ENCODE data around the gene MYBPC2.
A peak's percentile ranks its signal among the peaks of the same experiment; 100 is the strongest.
"Not testable (repeated sequence)": the region's sequence is repeated elsewhere in the genome, so short reads cannot be mapped to it uniquely, and the experiment has no call there.

Gene MYBPC2

GRCh38 chr19:50461066-50461875 is 28.6 kb downstream of the MYBPC2 start:
- DNase-seq: peak; percentile 35 to 51

- no peak for DNase-seq
These were observed 30.3 kb downstream of the MYBPC2 start for GRCh38 chr19:50462970-50463369.

DNA sequence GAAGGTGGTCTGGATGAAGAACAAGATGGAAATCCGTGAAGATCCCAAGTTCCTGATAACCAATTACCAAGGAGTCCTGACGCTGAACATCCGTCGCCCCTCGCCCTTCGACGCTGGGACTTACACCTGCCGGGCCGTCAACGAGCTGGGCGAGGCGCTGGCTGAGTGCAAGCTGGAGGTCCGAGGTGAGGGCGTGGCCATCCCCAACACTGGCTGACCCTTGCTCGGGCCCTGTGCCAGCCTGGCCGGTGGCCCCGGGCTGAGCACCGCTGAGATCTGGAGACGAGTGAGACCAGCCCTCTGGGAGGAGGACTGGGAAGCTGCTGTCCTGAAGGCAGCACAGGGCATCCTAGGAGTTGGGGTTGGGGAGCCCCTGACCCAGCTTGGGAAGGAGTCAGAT is 31.7 kb downstream of the MYBPC2 start:
- DNase-seq: no peak

- no peak for DNase-seq
These were observed 32.3 kb downstream of the MYBPC2 start for GRCh38 chr19:50465000-50465399.

GRCh38 chr19:50465986-50466705 is 33.5 kb downstream of the MYBPC2 start:
- no peak for DNase-seq

GRCh38 chr19:50466706-50467039 is 34.0 kb downstream of the MYBPC2 start:
- DNase-seq: no peak

DNA sequence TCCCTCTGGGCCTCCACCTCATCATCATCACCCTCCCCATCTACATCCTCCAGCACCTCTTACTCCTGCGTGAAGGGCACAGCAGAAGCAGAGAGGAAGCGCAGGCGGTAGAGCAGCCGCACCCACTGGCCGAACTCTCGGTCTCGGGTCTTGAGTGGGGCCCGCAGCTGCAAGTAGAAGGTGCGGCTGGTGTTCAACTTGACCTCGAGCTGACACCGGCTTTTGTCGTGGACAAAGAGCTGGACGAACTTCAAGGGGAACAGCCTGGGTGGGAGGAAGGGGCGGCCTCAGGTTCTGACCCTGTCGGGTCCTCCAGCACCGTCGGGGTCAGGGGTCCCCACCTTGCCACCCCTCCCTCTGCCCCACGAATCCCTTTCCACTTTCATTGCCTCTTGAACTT is 34.9 kb downstream of the MYBPC2 start:
- DNase-seq: no peak

- DNase-seq: no peak
These were observed 36.1 kb downstream of the MYBPC2 start for GRCh38 chr19:50468818-50469217.

DNA sequence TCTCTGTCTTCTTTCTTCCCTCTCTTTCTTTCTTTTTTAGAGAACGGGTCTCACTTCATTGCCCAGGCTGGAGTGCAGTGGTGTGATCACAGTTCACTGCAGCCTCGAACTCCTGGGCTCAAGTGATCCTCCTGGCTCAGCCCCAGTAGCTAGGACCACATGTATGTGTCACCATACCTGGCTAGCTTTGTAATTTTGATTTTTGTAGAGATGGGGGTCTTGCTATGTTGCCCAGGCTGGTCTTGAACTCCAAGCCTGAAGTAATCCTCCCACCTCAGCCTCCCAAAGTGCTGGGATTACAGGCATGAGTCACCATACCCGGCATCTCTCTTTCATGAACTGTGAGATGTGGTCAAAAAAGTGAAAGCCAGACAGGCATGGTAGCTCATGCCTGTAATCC is 40.6 kb downstream of the MYBPC2 start:
- not testable (repeated sequence) for DNase-seq

- no peak for DNase-seq
These were observed 42.4 kb downstream of the MYBPC2 start for GRCh38 chr19:50475101-50475568.

GRCh38 chr19:50475736-50476223 is 43.1 kb downstream of the MYBPC2 start:
- no peak for DNase-seq

GRCh38 chr19:50476224-50476906 is 43.7 kb downstream of the MYBPC2 start, which contains the start of the genes EMC10 and GARIN5A:
Gene EMC10, plus strand, starts transcription at chr19:50476507. Its CDS starts 38 bp downstream, at chr19:50476545.
Gene GARIN5A, minus strand, starts transcription at chr19:50476848. Its CDS starts 460 bp downstream, at chr19:50476388.
- DNase-seq: peak; percentile 90 to 93

DNA sequence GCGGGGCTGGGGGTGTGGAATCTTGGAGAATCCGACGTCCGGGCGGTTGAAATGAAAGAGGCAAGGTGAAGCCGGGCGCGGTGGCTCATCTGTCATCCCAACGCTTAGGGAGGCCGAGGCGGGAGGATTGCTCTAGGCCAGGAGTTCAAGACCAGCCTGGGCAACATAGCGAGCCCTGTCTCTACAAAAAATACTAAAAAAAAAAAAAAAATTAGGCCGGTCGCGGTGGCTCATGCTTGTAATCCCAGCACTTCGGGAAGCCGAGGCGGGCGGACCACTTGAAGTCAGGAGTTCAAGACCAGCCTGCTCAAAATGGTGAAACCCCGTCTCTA is 44.2 kb downstream of the MYBPC2 start:
- no peak for DNase-seq

DNA sequence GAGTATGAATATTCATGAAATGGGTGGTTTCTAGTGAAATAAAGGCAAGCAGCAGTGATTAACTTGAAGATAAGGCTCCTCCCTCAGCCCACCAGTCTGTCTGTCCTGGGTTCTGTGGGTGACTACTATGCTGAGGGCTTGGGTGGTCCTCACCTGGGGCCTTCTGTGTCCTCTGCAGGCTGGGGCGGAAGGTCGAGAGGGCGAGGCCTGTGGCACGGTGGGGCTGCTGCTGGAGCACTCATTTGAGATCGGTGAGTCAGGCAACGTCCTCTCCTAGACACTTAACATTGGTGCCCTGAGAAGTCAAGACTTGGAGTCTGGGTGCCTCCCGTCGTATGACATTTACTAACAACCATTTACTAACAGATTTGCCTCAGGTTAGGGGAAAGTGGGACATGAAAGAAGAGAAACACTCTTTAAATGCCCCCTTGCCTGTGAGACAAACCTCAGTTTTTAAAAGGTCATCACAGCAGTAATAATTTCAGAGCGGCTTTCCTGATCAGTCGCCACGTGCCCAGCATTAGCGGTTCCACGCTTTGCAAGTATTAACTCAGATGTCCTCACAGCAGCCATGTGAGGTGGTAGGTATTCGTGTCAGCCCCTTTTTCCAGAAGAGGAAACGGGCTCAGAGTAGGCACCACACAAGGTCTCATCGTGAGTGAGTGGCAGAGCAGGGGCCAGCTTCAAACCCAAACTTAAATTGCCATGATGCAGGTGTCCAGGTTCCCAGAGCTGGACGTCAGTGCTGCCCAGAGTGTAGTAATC is 45.2 kb downstream of the MYBPC2 start:
- no peak for DNase-seq

DNA sequence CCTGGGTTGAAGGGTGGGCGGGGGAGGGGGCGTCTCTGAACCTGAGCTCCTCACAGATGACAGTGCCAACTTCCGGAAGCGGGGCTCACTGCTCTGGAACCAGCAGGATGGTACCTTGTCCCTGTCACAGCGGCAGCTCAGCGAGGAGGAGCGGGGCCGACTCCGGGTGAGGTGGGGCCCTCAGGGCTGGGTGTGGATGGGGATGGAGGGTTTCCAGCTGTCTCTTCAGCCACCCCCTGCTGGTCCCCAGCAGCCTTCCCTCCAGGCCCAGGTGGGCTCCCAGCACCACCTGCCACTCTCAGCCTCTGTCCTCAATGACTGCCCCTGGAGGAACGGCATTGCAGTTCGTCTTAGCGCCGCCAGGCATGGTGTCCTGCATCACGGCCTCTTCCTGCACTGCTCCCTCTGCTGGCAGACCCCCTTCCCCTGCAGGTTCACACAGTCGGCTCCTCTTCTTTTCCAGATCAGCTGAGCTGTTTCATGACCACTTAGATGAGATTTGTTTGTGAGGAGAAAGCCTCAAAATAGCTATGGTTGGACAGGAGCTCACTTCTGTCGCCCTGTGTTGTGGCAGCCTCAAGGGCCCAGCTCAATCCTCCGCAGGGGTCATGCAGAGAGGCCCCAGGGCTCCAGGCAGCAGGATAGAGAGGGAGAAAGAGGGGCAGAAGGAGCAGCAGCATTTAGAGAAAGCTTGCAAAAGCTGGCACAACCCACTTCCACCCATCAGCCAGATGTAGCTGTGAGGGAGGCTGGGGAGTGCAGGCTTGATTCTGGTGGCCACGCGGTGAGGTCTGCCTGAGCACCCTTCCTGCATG is 46.4 kb downstream of the MYBPC2 start:
- DNase-seq: no peak

DNA sequence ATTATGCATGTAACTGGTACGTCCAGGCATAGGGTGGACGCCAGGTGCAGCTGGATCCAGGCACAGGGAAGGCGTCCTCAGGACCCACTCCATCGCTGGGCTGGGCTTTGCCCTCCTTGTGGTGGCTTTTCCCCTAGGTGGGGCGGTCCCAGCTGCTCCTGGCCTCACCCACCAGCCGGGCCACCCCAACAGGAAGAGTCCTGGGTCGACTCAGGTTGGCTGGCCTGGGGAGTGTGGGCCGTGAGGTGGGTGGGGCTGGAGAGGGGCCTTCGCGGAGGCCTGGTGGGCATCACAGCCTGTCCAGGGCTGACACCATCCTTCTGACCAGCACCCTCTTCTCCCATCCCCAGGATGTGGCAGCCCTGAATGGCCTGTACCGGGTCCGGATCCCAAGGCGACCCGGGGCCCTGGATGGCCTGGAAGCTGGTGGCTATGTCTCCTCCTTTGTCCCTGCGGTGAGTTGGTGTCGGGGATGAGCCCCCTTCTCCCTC is 47.1 kb downstream of the MYBPC2 start:
- DNase-seq: no peak

GRCh38 chr19:50480281-50481111 is 47.8 kb downstream of the MYBPC2 start:
- DNase-seq: no peak

GRCh38 chr19:50481351-50482149 is 48.9 kb downstream of the MYBPC2 start:
- DNase-seq: no peak

- DNase-seq: no peak
These were observed 49.7 kb downstream of the MYBPC2 start for GRCh38 chr19:50482271-50482855.
